Erythroblast (primary cell): ENCODE results near the gene KRTAP10-7.
"Not testable (repeated sequence)": the region's sequence is repeated elsewhere in the genome, so short reads cannot be mapped to it uniquely, and the experiment has no call there.

Experiments
- GATA1 ChIP-seq: IDR thresholded peaks from 2 replicates; pipeline ENCODE4 v1.6.1; 2011; ENCODE audit warnings: low read depth, mild to moderate bottlenecking, control low read depth, low read length, moderate library complexity
- POLR2A ChIP-seq: IDR thresholded peaks from 2 replicates; pipeline ENCODE4 v1.6.1; 2011; ENCODE audit warnings: mild to moderate bottlenecking, low read length

- not testable (repeated sequence) for TF ChIP-seq POLR2A, GATA1
These were observed 42.1 kb upstream of the KRTAP10-7 start for GRCh38 chr21:44558329-44558675.
